Esophagus squamous epithelium (tissue), 5 donors: ENCODE results near the gene MRGPRX4. TPM values are rescaled to one million over a fixed set of nuclear protein-coding genes. Genes with fewer than 3 reads are reported as not detected.

Experiments used
- DNase-seq: peaks from one replicate; lab custom pipeline; 2025; lab: John Stamatoyannopoulos, UW
- H3K27ac ChIP-seq, 4 donors: fragments of 200-600 bp; sonication (generic); one replicate each; pipeline ENCODE4 v1.5.1; 2016 to 2019; ENCODE audit warnings: mild to moderate bottlenecking in 1 of 4
- H3K27me3 ChIP-seq, 4 donors: fragments of 200-600 bp; sonication (generic); 1 replicate in 3 of 4; 2 replicates in 1 of 4; pipeline versions ENCODE4 v1.5.1 to v1.6.0; 2017 to 2021; ENCODE audit warnings: antibody characterized with exemption in 1 of 4
- H3K36me3 ChIP-seq, 3 donors: fragments of 200-600 bp; sonication (generic); one replicate each; pipeline ENCODE4 v1.5.1; 2016 to 2019
- H3K4me1 ChIP-seq, 3 donors: fragments of 200-600 bp; sonication (generic); one replicate each; pipeline ENCODE4 v1.5.1; 2017 to 2019
- H3K4me3 ChIP-seq, 4 donors: fragments of 200-600 bp; sonication (generic); 1 replicate in 3 of 4; 2 replicates in 1 of 4; pipeline ENCODE4 v1.5.1; 2016 to 2019; ENCODE audit warnings: mild to moderate bottlenecking in 2 of 4, moderate library complexity in 1 of 4
- H3K9me3 ChIP-seq, 3 donors: fragments of 200-600 bp; sonication (generic); one replicate each; pipeline ENCODE4 v1.5.1; 2016 to 2019
- CTCF ChIP-seq, 6 experiments: fragments of 450-650 bp in 4 of 6; fragments of 200-600 bp in 2 of 6; sonication (generic) in 2 of 6; IDR thresholded peaks; one replicate each; pipeline ENCODE4 v1.5.1; 2016 to 2019; ENCODE audit warnings: antibody characterized with exemption in 6 of 6, mild to moderate bottlenecking in 4 of 6, moderate library complexity in 4 of 6
- POLR2A ChIP-seq, 4 donors: fragments of 450-650 bp; IDR thresholded peaks; one replicate each; pipeline ENCODE4 v1.6.1; 2017; ENCODE audit warnings: antibody characterized with exemption in 4 of 4, mild to moderate bottlenecking in 4 of 4, moderate library complexity in 3 of 4
- WGBS, 2 donors: methylation state at CpG; one replicate each; pipeline ENCODE4 v1.1.5; 2018; 5-methylcytosine and 5-hydroxymethylcytosine counted together
- intact Hi-C: fragments of 100-400 bp; cut with DNase I; formaldehyde crosslinking; loops from one replicate; pipeline ENCODE4 v1.15.0; 2022
- total RNA-seq, 4 donors: library from RNA; depleted of rRNA; stranded (reverse); fragments of >200 nt; gene quantifications; one replicate each; pipeline ENCODE4 v1.1.0, GENCODE V29; 2016
- donor health status: DM: yes; HTN: yes; CAD: no.

Gene MRGPRX4
- total RNA-seq, 4 donors from 2014 or later, result not detected

- H3K36me3 ChIP-seq, result no peaks in the 10 kb centered on the region
- intact Hi-C loops, result no loop called here
- no peak overlapping the region for H3K27ac ChIP-seq
- TF ChIP-seq POLR2A (IDR thresholded peaks at IDR 0.05) (no peak), CTCF (IDR thresholded peaks at IDR 0.05) (no peak)
- no peaks in the 10 kb centered on the region for H3K9me3 ChIP-seq
- no peaks in the 10 kb centered on the region for H3K4me1 ChIP-seq
- peaks cover 0 to 8% (median 0%) of the 10 kb centered on the region in 4 donors for H3K27me3 ChIP-seq
- 80 to 85% methylated on average over 2 of the region's 2 CpGs for whole genome bisulfite sequencing, 2 donors
- DNase-seq, result no peak
- no peak overlapping the region for H3K4me3 ChIP-seq
These were observed 32.5 kb upstream of the MRGPRX4 start for GRCh38 chr11:18140145-18140544.

GRCh38 chr11:18144243-18144642, 28.4 kb upstream of the MRGPRX4 start:
- H3K4me1 ChIP-seq, result no peaks in the 10 kb centered on the region
- TF ChIP-seq CTCF (IDR thresholded peaks at IDR 0.05), result no peak
- peaks cover 0 to 15% (median 0%) of the 10 kb centered on the region in 4 donors for H3K27me3 ChIP-seq
- no peaks in the 10 kb centered on the region for H3K9me3 ChIP-seq
- 53 to 57% methylated on average over 5 of the region's 5 CpGs for WGBS, 2 donors
- intact Hi-C loops, result no loop called here
- no peaks in the 10 kb centered on the region for H3K36me3 ChIP-seq
- no peak overlapping the region for H3K27ac ChIP-seq
- DNase-seq, result no peak
- H3K4me3 ChIP-seq, result no peak overlapping the region

DNA sequence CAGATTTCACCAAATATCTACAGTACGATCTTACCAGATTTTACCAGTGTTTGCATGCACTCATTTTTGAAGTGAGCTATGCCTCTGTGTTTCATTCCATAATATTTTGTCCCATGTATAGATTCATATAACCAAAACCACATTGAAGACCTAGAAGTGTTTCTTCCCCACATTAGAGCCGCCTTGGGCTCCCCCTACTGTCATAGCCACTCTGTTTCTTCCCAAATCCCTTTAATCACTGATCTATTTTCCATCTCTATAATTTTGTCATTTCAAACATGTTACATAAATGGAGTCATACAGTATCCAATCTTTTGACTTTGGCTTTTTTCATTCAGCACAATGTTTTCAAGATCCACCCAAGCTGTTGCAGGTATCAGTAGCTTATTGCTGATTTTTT, 27.6 kb upstream of the MRGPRX4 start:
- 66 to 68% methylated on average over 2 of the region's 2 CpGs for WGBS, 2 donors
- Histone ChIP-seq H3K4me3 (no peak overlapping the region), H3K4me1 (no peaks in the 10 kb centered on the region), H3K27ac (no peak overlapping the region), H3K9me3 (no peaks in the 10 kb centered on the region), H3K36me3 (no peaks in the 10 kb centered on the region), H3K27me3 (peaks cover 0 to 18% (median 0%) of the 10 kb centered on the region in 4 donors)
- no peak for TF ChIP-seq POLR2A (IDR thresholded peaks at IDR 0.05)
- no peak for TF ChIP-seq CTCF (IDR thresholded peaks at IDR 0.05)
- intact Hi-C loops, result no loop called here
- no peak for DNase-seq

DNA sequence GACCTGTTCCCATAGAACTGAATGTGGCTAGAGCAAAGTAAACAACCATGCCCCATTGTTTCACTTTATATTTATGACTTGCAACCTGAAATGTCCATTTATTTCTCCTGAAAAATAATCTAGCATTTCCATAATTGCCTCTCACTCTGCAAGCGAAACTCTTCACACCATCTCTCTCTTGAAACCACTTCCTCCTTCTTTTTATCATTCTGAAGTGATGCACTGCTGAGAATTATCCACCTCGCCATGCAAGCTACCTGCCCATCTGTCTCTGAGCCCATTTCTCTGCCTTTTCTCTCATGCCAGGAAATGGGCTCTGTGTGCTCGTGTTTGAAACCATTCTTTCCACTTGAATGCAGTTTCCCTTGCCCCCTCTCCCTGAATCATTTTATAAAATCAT, 26.8 kb upstream of the MRGPRX4 start:
- peaks cover 0 to 14% (median 0%) of the 10 kb centered on the region in 4 donors for H3K27me3 ChIP-seq
- H3K36me3 ChIP-seq, result no peaks in the 10 kb centered on the region
- 50 to 55% methylated on average over 3 of the region's 3 CpGs for WGBS, 2 donors
- no peaks in the 10 kb centered on the region for H3K4me1 ChIP-seq
- intact Hi-C loops, result no loop called here
- no peak for DNase-seq
- TF ChIP-seq CTCF (IDR thresholded peaks at IDR 0.05) (no peak), POLR2A (IDR thresholded peaks at IDR 0.05) (no peak)
- no peak overlapping the region for H3K27ac ChIP-seq
- no peak overlapping the region for H3K4me3 ChIP-seq
- no peaks in the 10 kb centered on the region for H3K9me3 ChIP-seq

DNA sequence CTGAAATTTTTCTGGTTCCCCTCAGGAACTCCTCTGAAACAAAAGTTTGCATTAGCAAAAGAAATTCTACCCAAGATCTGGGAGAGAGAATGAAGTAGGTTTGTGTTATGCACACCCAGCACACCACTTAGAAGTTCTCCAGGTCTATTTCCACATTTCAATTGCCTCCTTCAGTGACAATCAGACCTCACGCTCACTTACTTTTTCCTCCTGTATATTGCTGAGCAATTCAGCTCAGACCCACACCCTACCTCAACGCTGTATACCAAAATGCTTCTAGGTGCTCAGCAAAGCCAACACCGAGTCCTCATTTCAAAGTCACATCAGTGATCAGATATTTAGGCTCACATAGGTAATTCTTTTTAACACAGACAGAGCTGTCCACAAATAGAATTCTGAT, 21.1 kb upstream of the MRGPRX4 start:
- Histone ChIP-seq H3K4me1 (no peaks in the 10 kb centered on the region), H3K36me3 (no peaks in the 10 kb centered on the region), H3K27me3 (peaks cover 0 to 7% (median 0%) of the 10 kb centered on the region in 4 donors), H3K4me3 (no peak overlapping the region), H3K27ac (no peak overlapping the region), H3K9me3 (no peaks in the 10 kb centered on the region)
- intact Hi-C loops, result no loop called here
- TF ChIP-seq POLR2A (IDR thresholded peaks at IDR 0.05) (no peak), CTCF (IDR thresholded peaks at IDR 0.05) (no peak)
- no peak for DNase-seq
- 82 to 88% methylated on average over 3 of the region's 3 CpGs for WGBS, 2 donors
